KMS-11 (cell line): ENCODE data around the gene LRCOL1.

Experiments
- H2AFZ ChIP-seq: fragments of 200-600 bp; sonication (generic); 2 replicates; pipeline ENCODE4 v1.6.1; 2016; ENCODE audit warnings: antibody characterized with exemption, mixed run types, low read depth
- H3K27ac ChIP-seq: fragments of 200-600 bp; sonication (generic); 2 replicates; pipeline ENCODE4 v1.6.1; 2016; ENCODE audit warnings: mild to moderate bottlenecking, mixed run types
- H3K27me3 ChIP-seq: fragments of 200-600 bp; sonication (generic); 2 replicates; pipeline ENCODE4 v1.6.1; 2017; ENCODE audit warnings: mild to moderate bottlenecking, low read depth, mixed run types, moderate library complexity; ENCODE audit not compliant: insufficient read depth
- H3K36me3 ChIP-seq: fragments of 200-600 bp; sonication (generic); 2 replicates; pipeline ENCODE4 v1.6.1; 2017; ENCODE audit warnings: mild to moderate bottlenecking, mixed run types; ENCODE audit not compliant: insufficient read depth
- H3K4me1 ChIP-seq: fragments of 200-600 bp; sonication (generic); 2 replicates; pipeline ENCODE4 v1.6.1; 2016; ENCODE audit warnings: mild to moderate bottlenecking, low read depth, mixed run types; ENCODE audit not compliant: poor library complexity, severe bottlenecking
- H3K4me2 ChIP-seq: fragments of 200-600 bp; sonication (generic); 2 replicates; pipeline ENCODE4 v1.7.0; 2016; ENCODE audit warnings: mild to moderate bottlenecking, mixed run types
- H3K4me3 ChIP-seq: fragments of 200-600 bp; sonication (generic); IDR thresholded peaks from 2 replicates; pipeline ENCODE4 v1.6.1; 2017; ENCODE audit warnings: low read depth, low read length, mixed read lengths; ENCODE audit not compliant: insufficient read depth
- H3K79me2 ChIP-seq: fragments of 200-600 bp; sonication (generic); 2 replicates; pipeline ENCODE4 v1.6.1; 2016; ENCODE audit warnings: low read depth, mixed run types; ENCODE audit not compliant: insufficient read depth
- H3K9ac ChIP-seq: fragments of 200-600 bp; sonication (generic); 2 replicates; pipeline ENCODE4 v1.6.1; 2016; ENCODE audit warnings: mild to moderate bottlenecking, mixed run types
- H4K20me1 ChIP-seq: fragments of 200-600 bp; sonication (generic); 2 replicates; pipeline ENCODE4 v1.6.1; 2016; ENCODE audit warnings: mild to moderate bottlenecking, mixed run types; ENCODE audit not compliant: insufficient read depth
- CTCF ChIP-seq: fragments of 200-600 bp; sonication (generic); conservative IDR thresholded peaks from 2 replicates; pipeline ENCODE4 v1.6.1; 2017; ENCODE audit warnings: low read depth, mild to moderate bottlenecking, antibody characterized with exemption, low read length, moderate library complexity, mixed read lengths

The LRCOL1 gene

DNA sequence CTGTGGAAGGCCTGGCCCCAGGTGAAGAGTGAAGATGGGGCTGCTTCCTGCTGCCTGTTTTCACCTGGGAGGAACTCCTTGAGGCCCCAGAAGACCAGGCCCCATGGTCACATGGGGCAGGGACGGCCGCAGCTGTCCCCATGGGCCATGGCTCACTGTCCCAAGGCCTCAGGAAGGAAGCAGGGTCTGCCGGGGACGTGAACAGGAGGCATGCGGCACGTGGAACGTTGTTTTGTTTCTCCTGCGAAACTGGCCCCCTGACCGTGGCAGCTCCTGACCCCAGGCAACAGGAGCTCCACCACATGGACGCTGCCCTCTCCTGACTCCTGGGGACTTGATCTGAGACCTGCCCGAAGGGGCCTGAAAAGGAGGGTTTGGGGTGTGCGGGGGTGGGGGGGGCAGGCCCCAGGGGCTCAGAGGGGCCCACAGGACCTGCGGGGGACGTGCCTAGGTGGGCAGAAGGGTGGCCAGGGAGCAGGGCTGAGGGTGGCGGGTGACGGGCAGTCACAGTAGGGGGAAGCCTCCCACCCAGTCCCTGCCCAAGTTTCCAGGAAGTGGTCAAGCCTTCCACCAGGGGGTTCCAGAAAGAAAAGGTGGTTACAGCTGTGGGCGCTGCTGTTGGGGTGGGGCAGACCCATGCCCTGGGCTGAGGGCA, 41.4 kb downstream of the LRCOL1 start:
- Histone ChIP-seq H3K79me2 (no peaks in the 10 kb centered on the region), H3K4me1 (no peaks in the 10 kb centered on the region), H3K4me3 (no peak overlapping the region), H3K9ac (no peak overlapping the region), H4K20me1 (no peaks in the 10 kb centered on the region), H3K27me3 (no peaks in the 10 kb centered on the region), H2AFZ (no peak overlapping the region), H3K27ac (no peak overlapping the region), H3K4me2 (no peak overlapping the region), H3K36me3 (no peaks in the 10 kb centered on the region)
- no peak for TF ChIP-seq CTCF

DNA sequence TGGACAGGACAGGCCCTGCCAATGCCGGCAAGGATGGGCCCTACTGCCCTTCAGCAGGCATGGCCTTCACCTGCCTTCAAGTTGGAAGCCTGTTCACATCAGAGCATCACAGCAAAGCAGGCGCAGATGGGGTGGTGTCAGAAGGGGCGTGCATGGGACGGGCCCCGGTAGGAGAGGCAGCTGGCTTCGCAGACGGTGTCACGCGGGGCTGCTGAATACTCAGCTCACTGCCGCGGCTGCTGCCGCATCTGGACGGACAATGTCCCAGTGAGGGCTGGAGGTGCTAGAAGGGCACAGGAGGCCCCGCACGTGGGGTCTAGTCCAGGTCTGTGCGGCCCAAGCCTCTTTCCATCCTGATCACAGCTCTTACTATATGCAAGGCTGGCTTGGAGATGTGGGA, 42.1 kb downstream of the LRCOL1 start:
- Histone ChIP-seq H3K79me2 (no peaks in the 10 kb centered on the region), H3K4me3 (no peak overlapping the region), H3K27me3 (no peaks in the 10 kb centered on the region), H3K4me2 (no peak overlapping the region), H3K27ac (no peak overlapping the region), H3K36me3 (no peaks in the 10 kb centered on the region), H2AFZ (no peak overlapping the region), H4K20me1 (no peaks in the 10 kb centered on the region), H3K4me1 (no peaks in the 10 kb centered on the region), H3K9ac (no peak overlapping the region)
- TF ChIP-seq CTCF = no peak

DNA sequence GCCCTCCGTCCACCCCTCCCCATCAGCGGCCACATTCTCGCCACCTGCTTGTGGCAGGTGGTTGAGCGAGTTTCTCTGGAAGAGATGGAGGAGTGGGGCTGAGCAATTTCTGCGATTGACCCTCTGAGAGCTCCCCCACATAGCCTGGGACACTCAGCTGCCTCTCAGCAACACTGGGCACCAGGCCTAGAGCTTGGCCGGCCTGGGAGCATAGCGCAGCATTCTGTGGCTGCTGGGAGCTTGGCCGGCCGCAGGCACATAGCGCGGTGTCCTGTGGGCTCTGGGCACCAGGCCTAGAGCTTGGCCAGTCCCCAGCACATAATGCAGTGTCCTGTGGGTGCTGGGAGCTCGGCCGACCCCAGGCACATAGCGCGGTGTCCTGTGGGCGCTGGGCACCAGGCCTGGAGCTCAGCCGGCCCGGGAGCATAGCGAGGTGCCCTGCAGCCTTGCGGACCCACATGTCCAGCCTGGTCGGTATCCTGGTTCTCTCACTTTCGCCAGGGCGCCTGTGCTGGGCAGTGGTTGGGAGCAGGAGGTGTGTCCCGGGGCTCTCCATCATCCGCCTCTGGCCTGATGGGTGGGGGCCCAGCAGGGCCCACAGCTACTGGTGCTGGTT, 43.8 kb downstream of the LRCOL1 start:
- H3K4me1 ChIP-seq = no peaks in the 10 kb centered on the region
- H3K9ac ChIP-seq = no peak overlapping the region
- no peak overlapping the region for H3K4me3 ChIP-seq
- H2AFZ ChIP-seq = no peak overlapping the region
- H3K4me2 ChIP-seq = no peak overlapping the region
- H3K79me2 ChIP-seq = no peaks in the 10 kb centered on the region
- H3K36me3 ChIP-seq = no peaks in the 10 kb centered on the region
- H3K27me3 ChIP-seq = no peaks in the 10 kb centered on the region
- no peak for TF ChIP-seq CTCF
- no peak overlapping the region for H3K27ac ChIP-seq
- no peaks in the 10 kb centered on the region for H4K20me1 ChIP-seq

- no peaks in the 10 kb centered on the region for H4K20me1 ChIP-seq
- no peak for TF ChIP-seq CTCF
- H2AFZ ChIP-seq = no peak overlapping the region
- no peak overlapping the region for H3K4me2 ChIP-seq
- H3K27me3 ChIP-seq = no peaks in the 10 kb centered on the region
- no peaks in the 10 kb centered on the region for H3K79me2 ChIP-seq
- no peak overlapping the region for H3K4me3 ChIP-seq
- H3K36me3 ChIP-seq = no peaks in the 10 kb centered on the region
- H3K4me1 ChIP-seq = no peaks in the 10 kb centered on the region
- H3K9ac ChIP-seq = no peak overlapping the region
- no peak overlapping the region for H3K27ac ChIP-seq
These were observed 45.0 kb downstream of the LRCOL1 start for GRCh38 chr12:132565365-132565764.
